ENCODE measurements around the gene EMILIN1.

Gene EMILIN1

GRCh38 chr2:27069436-27069835, 9.0 kb upstream of the EMILIN1 start:
- TF ChIP-seq GLIS3 (CRISPR knock-in tag; IDR thresholded peaks at IDR 0.05) (no peak), ARNTL (CRISPR knock-in tag; IDR thresholded peaks at IDR 0.05; ENCODE audit: borderline replicate concordance, low read depth) (no peak), ZNF8 (CRISPR knock-in tag; IDR thresholded peaks at IDR 0.05) (no peak), CSDC2 (CRISPR knock-in tag; IDR thresholded peaks at IDR 0.05) (no peak), ZFP30 (CRISPR knock-in tag; IDR thresholded peaks at IDR 0.05) (no peak), RARB (CRISPR knock-in tag; IDR thresholded peaks at IDR 0.05) (no peak), SNAI2 (CRISPR knock-in tag; IDR thresholded peaks at IDR 0.05) (no peak)
- no peak for ATAC-seq

- no peak for ATAC-seq
- no peak for TF ChIP-seq ZC3H10 (CRISPR knock-in tag; IDR thresholded peaks at IDR 0.05)
- no peak for TF ChIP-seq ESRRG (CRISPR knock-in tag; IDR thresholded peaks at IDR 0.05)
- no peak for TF ChIP-seq ISL1 (CRISPR knock-in tag; IDR thresholded peaks at IDR 0.05)
- no peak for TF ChIP-seq GLIS3 (CRISPR knock-in tag; IDR thresholded peaks at IDR 0.05)
- no peak for TF ChIP-seq ZNF70 (CRISPR knock-in tag; IDR thresholded peaks at IDR 0.05)
Measured at GRCh38 chr2:27069961-27070618, 8.3 kb upstream of the EMILIN1 start.

GRCh38 chr2:27070653-27071276, 7.7 kb upstream of the EMILIN1 start:
- ATAC-seq, result peak; percentile 0; the same call in 2 of the 3 replicates
- TF ChIP-seq TCF4 (CRISPR knock-in tag; IDR thresholded peaks at IDR 0.05; ENCODE audit: borderline replicate concordance) (no peak), POU6F1 (CRISPR knock-in tag; IDR thresholded peaks at IDR 0.05; ENCODE audit: borderline replicate concordance, low read depth) (no peak), SNAI2 (CRISPR knock-in tag; IDR thresholded peaks at IDR 0.05) (no peak), ZNF565 (CRISPR knock-in tag; conservative IDR thresholded peaks at IDR 0.05; ENCODE audit: low read depth) (no peak), TSHZ2 (CRISPR knock-in tag; IDR thresholded peaks at IDR 0.05) (no peak)

- TF ChIP-seq ZFP3 (CRISPR knock-in tag; IDR thresholded peaks at IDR 0.05), result peak; percentile 81; the same call in 1 of the 2 replicates
- no peak for TF ChIP-seq SNAI2 (CRISPR knock-in tag; IDR thresholded peaks at IDR 0.05)
- TF ChIP-seq PPARA (CRISPR knock-in tag; IDR thresholded peaks at IDR 0.05; ENCODE audit: borderline replicate concordance), result no peak
- no peak for TF ChIP-seq GLIS3 (CRISPR knock-in tag; IDR thresholded peaks at IDR 0.05)
- TF ChIP-seq BACH2 (CRISPR knock-in tag; IDR thresholded peaks at IDR 0.05; ENCODE audit: borderline replicate concordance), result no peak
- no peak for TF ChIP-seq CREB5 (CRISPR knock-in tag; IDR thresholded peaks at IDR 0.05; ENCODE audit: low read depth)
- peak; percentile 87 for ATAC-seq
Measured at GRCh38 chr2:27071277-27071989, 7.0 kb upstream of the EMILIN1 start, which contains the start of gene OST4. Gene OST4 (minus strand): TSS chr2:27071654.
